ENCODE data around the gene DRP2.

The DRP2 gene

GRCh38 chrX:101303790-101304189, 84.2 kb downstream of the DRP2 start:
- no peak overlapping the region for H3K4me3 ChIP-seq (ENCODE audit: low read depth, low read length)
- DNase-seq (ENCODE audit: low read depth): no peak
- TF ChIP-seq, protein P1, sequence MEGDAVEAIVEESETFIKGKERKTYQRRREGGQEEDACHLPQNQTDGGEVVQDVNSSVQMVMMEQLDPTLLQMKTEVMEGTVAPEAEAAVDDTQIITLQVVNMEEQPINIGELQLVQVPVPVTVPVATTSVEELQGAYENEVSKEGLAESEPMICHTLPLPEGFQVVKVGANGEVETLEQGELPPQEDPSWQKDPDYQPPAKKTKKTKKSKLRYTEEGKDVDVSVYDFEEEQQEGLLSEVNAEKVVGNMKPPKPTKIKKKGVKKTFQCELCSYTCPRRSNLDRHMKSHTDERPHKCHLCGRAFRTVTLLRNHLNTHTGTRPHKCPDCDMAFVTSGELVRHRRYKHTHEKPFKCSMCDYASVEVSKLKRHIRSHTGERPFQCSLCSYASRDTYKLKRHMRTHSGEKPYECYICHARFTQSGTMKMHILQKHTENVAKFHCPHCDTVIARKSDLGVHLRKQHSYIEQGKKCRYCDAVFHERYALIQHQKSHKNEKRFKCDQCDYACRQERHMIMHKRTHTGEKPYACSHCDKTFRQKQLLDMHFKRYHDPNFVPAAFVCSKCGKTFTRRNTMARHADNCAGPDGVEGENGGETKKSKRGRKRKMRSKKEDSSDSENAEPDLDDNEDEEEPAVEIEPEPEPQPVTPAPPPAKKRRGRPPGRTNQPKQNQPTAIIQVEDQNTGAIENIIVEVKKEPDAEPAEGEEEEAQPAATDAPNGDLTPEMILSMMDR (conservative IDR thresholded peaks at IDR 0.05; ENCODE audit: low read depth, low read length): no peak
